A204.1 (cell line): ENCODE data around the gene CPN2.

ENCODE experiments used
- FAIRE-seq: peaks from 2 replicates; lab custom pipeline; 2012; peaks lifted over from hg19 to GRCh38; lab: Jason Lieb, UNC

CPN2 gene

GRCh38 chr3:194312743-194313281 is 38.3 kb downstream of the CPN2 start:
- no peak for FAIRE-seq

- no peak for FAIRE-seq
Observed at GRCh38 chr3:194312186-194312742, 38.9 kb downstream of the CPN2 start.

- FAIRE-seq, result no peak
Observed at GRCh38 chr3:194311000-194311399, 40.1 kb downstream of the CPN2 start.

- FAIRE-seq, result no peak
Observed at GRCh38 chr3:194310060-194310835, 40.9 kb downstream of the CPN2 start.

- FAIRE-seq, result no peak
Observed at GRCh38 chr3:194308601-194309449, 42.3 kb downstream of the CPN2 start.

- no peak for FAIRE-seq
Observed at GRCh38 chr3:194307849-194308248, 43.3 kb downstream of the CPN2 start.

GRCh38 chr3:194306771-194307640 is 44.1 kb downstream of the CPN2 start:
- FAIRE-seq, result no peak

GRCh38 chr3:194306109-194306686 is 44.9 kb downstream of the CPN2 start:
- FAIRE-seq, result no peak

GRCh38 chr3:194305356-194306108 is 45.6 kb downstream of the CPN2 start:
- no peak for FAIRE-seq

- FAIRE-seq, result no peak
Observed at GRCh38 chr3:194304186-194304917, 46.8 kb downstream of the CPN2 start.

- no peak for FAIRE-seq
Observed at GRCh38 chr3:194303749-194304148, 47.4 kb downstream of the CPN2 start.

GRCh38 chr3:194301730-194302129 is 49.4 kb downstream of the CPN2 start:
- FAIRE-seq, result no peak

- FAIRE-seq, result no peak
Observed at GRCh38 chr3:194300936-194301335, 50.2 kb downstream of the CPN2 start.

GRCh38 chr3:194300382-194300758 is 50.8 kb downstream of the CPN2 start:
- no peak for FAIRE-seq

- FAIRE-seq, result no peak
Observed at GRCh38 chr3:194298331-194299227, 52.5 kb downstream of the CPN2 start.

GRCh38 chr3:194296454-194297263 is 54.5 kb downstream of the CPN2 start:
- no peak for FAIRE-seq

- no peak for FAIRE-seq
Observed at GRCh38 chr3:194294895-194295214, 56.3 kb downstream of the CPN2 start.

- FAIRE-seq, result no peak
Observed at GRCh38 chr3:194294199-194294894, 56.8 kb downstream of the CPN2 start.
